SK-N-SH (cell line): ENCODE measurements around the gene SLC35F4. TPM values are rescaled to one million over a fixed set of nuclear protein-coding genes. Genes with fewer than 3 reads are reported as not detected.
A peak's percentile ranks its signal among the peaks of the same experiment; 100 is the strongest.

ENCODE experiments used
- CTCF ChIA-PET: fragments of 300-600, 350-600 bp; formaldehyde crosslinking; extraction: SDS; loops from one replicate; lab custom pipeline; 2021; lab: Yijun Ruan, JAX
- POLR2A ChIA-PET: fragments of 350-600 bp; sonication (Branson Sonifier 250); formaldehyde crosslinking; extraction: SDS; loops from one replicate; lab custom pipeline; 2020; ENCODE audit warnings: antibody characterized with exemption, inconsistent platforms; lab: Yijun Ruan, JAX
- DNase-seq: peaks from one replicate; pipeline ENCODE4 v3.0.0; 2012
- H2AFZ ChIP-seq: fragments of 200-600 bp; sonication (generic); 2 replicates; pipeline ENCODE4 v1.8.1; 2016; ENCODE audit warnings: antibody characterized with exemption, mild to moderate bottlenecking, low read depth
- H3F3A ChIP-seq: fragments of 200-600 bp; sonication (generic); replicated peaks from 2 replicates; pipeline ENCODE3; 2016; ENCODE audit warnings: antibody characterized with exemption, mild to moderate bottlenecking; ENCODE audit not compliant: insufficient read depth
- H3K27ac ChIP-seq, 2 experiments: fragments of 200-500 bp in 1 of 2; fragments of 200-600 bp in 1 of 2; sonication (Bioruptor generic) in 1 of 2; sonication (generic), shearing (Covaris generic) in 1 of 2; 2 replicates each; pipeline versions ENCODE4 v1.5.1 to v1.6.1; 2014 to 2016; ENCODE audit warnings: low read depth in 2 of 2, inconsistent platforms in 1 of 2, low read length in 1 of 2, mild to moderate bottlenecking in 1 of 2, mixed read lengths in 1 of 2
- H3K27me3 ChIP-seq: fragments of 200-600 bp; sonication (generic), shearing (Covaris generic); 2 replicates; pipeline ENCODE4 v1.6.1; 2016; ENCODE audit warnings: mixed run types; ENCODE audit not compliant: insufficient read depth
- H3K36me3 ChIP-seq, 2 experiments: fragments of 200-500 bp in 1 of 2; fragments of 200-600 bp in 1 of 2; sonication (Bioruptor generic) in 1 of 2; sonication (generic) in 1 of 2; replicated peaks in 1 of 2; 2 replicates each; pipeline versions ENCODE3 to v1.5.1; 2014 to 2016; ENCODE audit warnings: low read length in 1 of 2, mild to moderate bottlenecking in 1 of 2; ENCODE audit not compliant: insufficient read depth in 2 of 2, control insufficient read depth in 1 of 2
- H3K4me1 ChIP-seq, 2 experiments: fragments of 200-500 bp in 1 of 2; fragments of 200-600 bp in 1 of 2; sonication (Bioruptor generic) in 1 of 2; sonication (generic), shearing (Covaris generic) in 1 of 2; 2 replicates each; pipeline versions ENCODE4 v1.5.1 to v1.6.1; 2014 to 2016; ENCODE audit warnings: low read depth in 1 of 2, low read length in 1 of 2, mixed run types in 1 of 2; ENCODE audit not compliant: insufficient read depth in 2 of 2, control insufficient read depth in 1 of 2
- H3K4me2 ChIP-seq: fragments of 200-600 bp; sonication (generic), shearing (Covaris generic); 2 replicates; pipeline ENCODE4 v1.6.1; 2017; ENCODE audit warnings: mixed run types
- H3K4me3 ChIP-seq, 2 experiments: fragments of 200-500 bp in 1 of 2; fragments of 200-600 bp in 1 of 2; sonication (Bioruptor generic) in 1 of 2; sonication (generic), shearing (Covaris generic) in 1 of 2; 2 replicates each; pipeline versions ENCODE4 v1.5.1 to v1.8.1; 2014 to 2016; ENCODE audit warnings: low read depth in 2 of 2, inconsistent platforms in 1 of 2, low read length in 1 of 2, mild to moderate bottlenecking in 1 of 2, mixed read lengths in 1 of 2, moderate library complexity in 1 of 2
- H3K79me2 ChIP-seq: fragments of 200-600 bp; sonication (generic); 2 replicates; pipeline ENCODE4 v1.8.1; 2017; ENCODE audit warnings: mild to moderate bottlenecking; ENCODE audit not compliant: insufficient read depth
- H3K9ac ChIP-seq: fragments of 200-600 bp; sonication (generic); 2 replicates; pipeline ENCODE4 v1.6.1; 2017; ENCODE audit warnings: mixed run types
- H3K9me2 ChIP-seq: fragments of 200-600 bp; sonication (generic); 2 replicates; pipeline ENCODE4 v1.6.1; 2017; ENCODE audit warnings: mixed run types
- H3K9me3 ChIP-seq: fragments of 200-600 bp; sonication (generic); 2 replicates; pipeline ENCODE4 v1.6.1; 2017; ENCODE audit warnings: mixed run types, mild to moderate bottlenecking, moderate library complexity
- H4K20me1 ChIP-seq: fragments of 200-600 bp; sonication (generic); 2 replicates; pipeline ENCODE4 v1.6.1; 2017; ENCODE audit warnings: mild to moderate bottlenecking, mixed run types; ENCODE audit not compliant: insufficient read depth
- CTCF ChIP-seq: fragments of 200-600 bp; sonication (generic); IDR thresholded peaks from 2 replicates; pipeline ENCODE4 v1.6.1; 2017; ENCODE audit warnings: antibody characterized with exemption, mild to moderate bottlenecking, moderate library complexity
- EP300 ChIP-seq, 2 experiments: IDR thresholded peaks; 2 replicates each; pipeline versions ENCODE4 v1.4.0 to v1.6.1; 2012; ENCODE audit warnings: borderline replicate concordance in 1 of 2, low read depth in 1 of 2, low read length in 1 of 2
- EZH2phosphoT487 ChIP-seq: fragments of 200-600 bp; sonication (generic); IDR thresholded peaks from 2 replicates; pipeline ENCODE4 v1.6.1; 2017; ENCODE audit warnings: low read depth, mixed run types, mild to moderate bottlenecking, antibody characterized with exemption, moderate library complexity, borderline replicate concordance
- FOSL2 ChIP-seq: IDR thresholded peaks from 2 replicates; pipeline ENCODE4 v1.4.0; 2012; ENCODE audit warnings: low read depth, mild to moderate bottlenecking, moderate library complexity, borderline replicate concordance
- FOXJ3 ChIP-seq: sonication (generic); formaldehyde crosslinking; IDR thresholded peaks from 2 replicates; pipeline ENCODE4 v1.5.1; 2020; ENCODE audit warnings: mild to moderate bottlenecking, missing genetic modification reagents
- GABPA ChIP-seq: IDR thresholded peaks from 2 replicates; pipeline ENCODE4 v1.4.0; 2012; ENCODE audit warnings: low read depth, mild to moderate bottlenecking
- GATA2 ChIP-seq: sonication (generic); formaldehyde crosslinking; IDR thresholded peaks from 2 replicates; pipeline ENCODE4 v1.5.0; 2020; ENCODE audit warnings: mild to moderate bottlenecking, missing genetic modification reagents
- JUND ChIP-seq: IDR thresholded peaks from 2 replicates; pipeline ENCODE4 v1.4.0; 2012
- MAX ChIP-seq: IDR thresholded peaks from 2 replicates; pipeline ENCODE4 v1.4.0; 2012; ENCODE audit warnings: low read depth
- NFIC ChIP-seq: IDR thresholded peaks from 2 replicates; pipeline ENCODE4 v1.4.0; 2012; ENCODE audit warnings: borderline replicate concordance
- PBX3 ChIP-seq: IDR thresholded peaks from 2 replicates; pipeline ENCODE4; 2012
- POLR2AphosphoS5 ChIP-seq: IDR thresholded peaks from 2 replicates; pipeline ENCODE4 v1.6.1; 2012; ENCODE audit warnings: low read depth, low read length
- RAD21 ChIP-seq: IDR thresholded peaks from 2 replicates; pipeline ENCODE4 v1.6.1; 2012; ENCODE audit warnings: mild to moderate bottlenecking, low read length
- RCOR1 ChIP-seq: fragments of 150-350 bp; IDR thresholded peaks from 2 replicates; pipeline ENCODE4 v1.6.1; 2017; ENCODE audit warnings: antibody characterized with exemption, low read length
- RXRA ChIP-seq: IDR thresholded peaks from 2 replicates; pipeline ENCODE4 v1.4.0; 2012; ENCODE audit warnings: low read depth, mild to moderate bottlenecking, borderline replicate concordance
- SMC3 ChIP-seq: IDR thresholded peaks from 2 replicates; pipeline ENCODE4 v1.6.1; 2012; ENCODE audit warnings: low read depth, low read length, improper control_type of control experiment
- TCF12 ChIP-seq: IDR thresholded peaks from 2 replicates; pipeline ENCODE4 v1.4.0; 2012
- TEAD4 ChIP-seq: IDR thresholded peaks from 2 replicates; pipeline ENCODE4 v1.4.0; 2012; ENCODE audit warnings: mild to moderate bottlenecking, borderline replicate concordance; ENCODE audit not compliant: insufficient read depth
- WGBS: methylation state at CpG from one replicate; pipeline ENCODE4 v1.1.6; 2017; ENCODE audit warnings: low lambda C conversion rate; 5-methylcytosine and 5-hydroxymethylcytosine counted together
- polyA plus RNA-seq, 3 experiments: library from polyadenylated mRNA; depleted of rRNA; stranded (reverse); fragments of >200 nt; gene quantifications; 2 replicates each; pipeline ENCODE4 v1.2.3, GENCODE V29; 2012

The SLC35F4 gene
- polyA plus RNA-seq, 1 of the 3 experiments (the other 2 are of a cell fraction), result not detected

- TF ChIP-seq POLR2AphosphoS5 (peak; percentile 46; the same call in 1 of the 2 replicates), FOSL2 (peak; percentile 94), TEAD4 (peak; percentile 52; the same call in 1 of the 2 replicates), TCF12 (peak; percentile 86), NFIC (peak; percentile 96), RXRA (peak; percentile 17; the same call in 1 of the 2 replicates), SMC3 (no peak), FOXJ3 (CRISPR knock-in tag) (no peak), EZH2phosphoT487 (no peak), JUND (peak; percentile 90), GABPA (0 out of 2 replicates have a peak, but pooled peaks have one; percentile 16), EP300 (IDR thresholded peaks at IDR 0.05; ENCODE audit: borderline replicate concordance in 1 of 2, low read depth in 1 of 2, low read length in 1 of 2) (peak in 1 of 2 experiments; percentile 86; a peak in 2 of 4 replicates), PBX3 (peak; percentile 97), GATA2 (no peak), RAD21 (no peak), CTCF (no peak), RCOR1 (no peak), MAX (peak; percentile 33; the same call in 1 of the 2 replicates)
- H3K79me2 ChIP-seq, result no peaks in the 10 kb centered on the region
- ChIA-PET POLR2A (no interaction called here), CTCF (no interaction called here)
- no peak overlapping the region for H2AFZ ChIP-seq
- H3K9ac ChIP-seq, result no peak overlapping the region
- H3K4me2 ChIP-seq, result peak overlapping the region; percentile 54; the same call in 1 of the 2 replicates
- no peaks in the 10 kb centered on the region for H3K9me2 ChIP-seq
- H3F3A ChIP-seq, result peaks cover 15% of the 10 kb centered on the region
- no peak for DNase-seq
- no peaks in the 10 kb centered on the region for H3K9me3 ChIP-seq
- 0% methylated on average over 3 of the region's 3 CpGs for WGBS
- H3K4me3 ChIP-seq, result no peak overlapping the region
- no peaks in the 10 kb centered on the region for H4K20me1 ChIP-seq
- peak overlapping the region in 1 of 2 experiments; percentile 57; a peak in 2 of 4 replicates for H3K27ac ChIP-seq
- H3K4me1 ChIP-seq, result peaks cover 0 to 25% of the 10 kb centered on the region in 2 experiments; a peak in 1 of 4 replicates
- H3K27me3 ChIP-seq, result 0 out of 2 replicates have a peak, but pooled peaks cover 7% of the 10 kb centered on the region
- H3K36me3 ChIP-seq, result no peaks in the 10 kb centered on the region
Observed at GRCh38 chr14:57833323-57833722, 32.6 kb downstream of the SLC35F4 start.
